T-helper 2 cell (primary cell): ENCODE data around the gene A3GALT2.
A peak's percentile ranks its signal among the peaks of the same experiment; 100 is the strongest.

Source experiments
- DNase-seq, 5 experiments: peaks; one replicate each; pipeline versions ENCODE4 v3.0.0 to v3.0.0-alpha.2; 2012 to 2022

The A3GALT2 gene

GRCh38 chr1:33331444-33332356 lies 10.8 kb upstream of the A3GALT2 start:
- no peak for DNase-seq

GRCh38 chr1:33330906-33331305 lies 10.0 kb upstream of the A3GALT2 start:
- no peak for DNase-seq

GRCh38 chr1:33330361-33330890 lies 9.5 kb upstream of the A3GALT2 start:
- DNase-seq = no peak

- DNase-seq = no peak
Observed at GRCh38 chr1:33329600-33330305, 8.9 kb upstream of the A3GALT2 start.

GRCh38 chr1:33328817-33329216 lies 7.9 kb upstream of the A3GALT2 start:
- no peak for DNase-seq

- DNase-seq = peak in 1 of 5 experiments; percentile 23
Observed at GRCh38 chr1:33327587-33328325, 6.9 kb upstream of the A3GALT2 start.

- DNase-seq = no peak
Observed at GRCh38 chr1:33326785-33327184, 5.9 kb upstream of the A3GALT2 start.

- DNase-seq = no peak
Observed at GRCh38 chr1:33324677-33325575, 4.0 kb upstream of the A3GALT2 start.

- no peak for DNase-seq
Observed at GRCh38 chr1:33323663-33324477, 3.0 kb upstream of the A3GALT2 start.

GRCh38 chr1:33322870-33323585 lies 2.1 kb upstream of the A3GALT2 start:
- DNase-seq = no peak

- no peak for DNase-seq
Observed at GRCh38 chr1:33322109-33322508, 1.2 kb upstream of the A3GALT2 start.

GRCh38 chr1:33321178-33321577 lies 280 bp upstream of the A3GALT2 start:
- DNase-seq = no peak

- no peak for DNase-seq
Observed at GRCh38 chr1:33319949-33320618, 814 bp downstream of the A3GALT2 start.

GRCh38 chr1:33319186-33319948 lies 1.5 kb downstream of the A3GALT2 start:
- DNase-seq = no peak

- DNase-seq = no peak
Observed at GRCh38 chr1:33317946-33318345, 3.0 kb downstream of the A3GALT2 start.

- DNase-seq = no peak
Observed at GRCh38 chr1:33317354-33317753, 3.5 kb downstream of the A3GALT2 start.

GRCh38 chr1:33316601-33317000 lies 4.3 kb downstream of the A3GALT2 start:
- DNase-seq = no peak

GRCh38 chr1:33314416-33314815 lies 6.5 kb downstream of the A3GALT2 start:
- DNase-seq = no peak

GRCh38 chr1:33312413-33312749 lies 8.5 kb downstream of the A3GALT2 start:
- no peak for DNase-seq
